CD4-positive, alpha-beta T cell treated with Interleukin-2 at 100 ng/mL for 4 hours (primary cell): Measurements from ENCODE around the gene KCNQ1.

Experiments used
- DNase-seq: peaks from one replicate; pipeline ENCODE4 v3.0.0-alpha.2; 2020; ENCODE audit warnings: low spot score

The KCNQ1 gene

GRCh38 chr11:2460540-2461252, 15.9 kb downstream of the KCNQ1 start:
- no peak for DNase-seq

GRCh38 chr11:2461253-2461955, 16.6 kb downstream of the KCNQ1 start:
- DNase-seq = no peak

- no peak for DNase-seq
These were observed 17.2 kb downstream of the KCNQ1 start for GRCh38 chr11:2461956-2462542.

- DNase-seq = no peak
These were observed 17.8 kb downstream of the KCNQ1 start for GRCh38 chr11:2462543-2462985.

- no peak for DNase-seq
These were observed 18.4 kb downstream of the KCNQ1 start for GRCh38 chr11:2462986-2463765.

GRCh38 chr11:2463766-2464277, 19.0 kb downstream of the KCNQ1 start:
- DNase-seq = no peak

- no peak for DNase-seq
These were observed 19.8 kb downstream of the KCNQ1 start for GRCh38 chr11:2464451-2465165.

- DNase-seq = no peak
These were observed 20.6 kb downstream of the KCNQ1 start for GRCh38 chr11:2465202-2466068.

- no peak for DNase-seq
These were observed 21.4 kb downstream of the KCNQ1 start for GRCh38 chr11:2466069-2466801.

- DNase-seq = peak; percentile 47
These were observed 22.3 kb downstream of the KCNQ1 start for GRCh38 chr11:2466869-2467694.

- no peak for DNase-seq
These were observed 22.9 kb downstream of the KCNQ1 start for GRCh38 chr11:2467695-2468055.

GRCh38 chr11:2468363-2469235, 23.8 kb downstream of the KCNQ1 start:
- no peak for DNase-seq

GRCh38 chr11:2470495-2470894, 25.7 kb downstream of the KCNQ1 start:
- no peak for DNase-seq

GRCh38 chr11:2471048-2471803, 26.4 kb downstream of the KCNQ1 start:
- DNase-seq = no peak

GRCh38 chr11:2471804-2472096, 26.9 kb downstream of the KCNQ1 start:
- no peak for DNase-seq

- DNase-seq = no peak
These were observed 27.8 kb downstream of the KCNQ1 start for GRCh38 chr11:2472428-2473186.
